ENCODE measurements around the gene IFT43. TPM values are rescaled to one million over a fixed set of nuclear protein-coding genes. Genes with fewer than 3 reads are reported as not detected.

The IFT43 gene
- total RNA-seq, 1 experiment from 2014 or later = 24.2 TPM

- no peak overlapping the region for H3K4me2 ChIP-seq (ENCODE audit: low read length)
- no peaks in the 10 kb centered on the region for H3K79me2 ChIP-seq (ENCODE audit: insufficient read depth, low read length)
- H3K9ac ChIP-seq (ENCODE audit: low read length) = no peak overlapping the region
- H3K27me3 ChIP-seq (ENCODE audit: insufficient read depth, low read length) = no peaks in the 10 kb centered on the region
- H3K36me3 ChIP-seq (ENCODE audit: control insufficient read depth in 1 of 2, insufficient read depth in 2 of 2, low read length in 2 of 2) = peaks cover 0 to 16% of the 10 kb centered on the region in 2 experiments; a peak in 2 of 4 replicates
- intact Hi-C loops (cut with micrococcal nuclease) = no loop called here
- no peak overlapping the region for H3K27ac ChIP-seq (ENCODE audit: low read depth, low read length)
- ATAC-seq = no peak
- TF ChIP-seq, protein P1, sequence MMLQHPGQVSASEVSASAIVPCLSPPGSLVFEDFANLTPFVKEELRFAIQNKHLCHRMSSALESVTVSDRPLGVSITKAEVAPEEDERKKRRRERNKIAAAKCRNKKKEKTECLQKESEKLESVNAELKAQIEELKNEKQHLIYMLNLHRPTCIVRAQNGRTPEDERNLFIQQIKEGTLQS (IDR thresholded peaks at IDR 0.05) = no peak
- TF ChIP-seq, protein P2, sequence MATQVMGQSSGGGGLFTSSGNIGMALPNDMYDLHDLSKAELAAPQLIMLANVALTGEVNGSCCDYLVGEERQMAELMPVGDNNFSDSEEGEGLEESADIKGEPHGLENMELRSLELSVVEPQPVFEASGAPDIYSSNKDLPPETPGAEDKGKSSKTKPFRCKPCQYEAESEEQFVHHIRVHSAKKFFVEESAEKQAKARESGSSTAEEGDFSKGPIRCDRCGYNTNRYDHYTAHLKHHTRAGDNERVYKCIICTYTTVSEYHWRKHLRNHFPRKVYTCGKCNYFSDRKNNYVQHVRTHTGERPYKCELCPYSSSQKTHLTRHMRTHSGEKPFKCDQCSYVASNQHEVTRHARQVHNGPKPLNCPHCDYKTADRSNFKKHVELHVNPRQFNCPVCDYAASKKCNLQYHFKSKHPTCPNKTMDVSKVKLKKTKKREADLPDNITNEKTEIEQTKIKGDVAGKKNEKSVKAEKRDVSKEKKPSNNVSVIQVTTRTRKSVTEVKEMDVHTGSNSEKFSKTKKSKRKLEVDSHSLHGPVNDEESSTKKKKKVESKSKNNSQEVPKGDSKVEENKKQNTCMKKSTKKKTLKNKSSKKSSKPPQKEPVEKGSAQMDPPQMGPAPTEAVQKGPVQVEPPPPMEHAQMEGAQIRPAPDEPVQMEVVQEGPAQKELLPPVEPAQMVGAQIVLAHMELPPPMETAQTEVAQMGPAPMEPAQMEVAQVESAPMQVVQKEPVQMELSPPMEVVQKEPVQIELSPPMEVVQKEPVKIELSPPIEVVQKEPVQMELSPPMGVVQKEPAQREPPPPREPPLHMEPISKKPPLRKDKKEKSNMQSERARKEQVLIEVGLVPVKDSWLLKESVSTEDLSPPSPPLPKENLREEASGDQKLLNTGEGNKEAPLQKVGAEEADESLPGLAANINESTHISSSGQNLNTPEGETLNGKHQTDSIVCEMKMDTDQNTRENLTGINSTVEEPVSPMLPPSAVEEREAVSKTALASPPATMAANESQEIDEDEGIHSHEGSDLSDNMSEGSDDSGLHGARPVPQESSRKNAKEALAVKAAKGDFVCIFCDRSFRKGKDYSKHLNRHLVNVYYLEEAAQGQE (IDR thresholded peaks at IDR 0.05; ENCODE audit: low read depth) = no peak
- TF ChIP-seq SP1 (IDR thresholded peaks at IDR 0.05; ENCODE audit: low read depth) = no peak
- no peak for TF ChIP-seq EZH2phosphoT487 (IDR thresholded peaks at IDR 0.05; ENCODE audit: borderline replicate concordance)
- no peak for TF ChIP-seq JUND (IDR thresholded peaks at IDR 0.05)
- no peak for TF ChIP-seq MAX (IDR thresholded peaks at IDR 0.05)
- TF ChIP-seq POLR2AphosphoS5 (IDR thresholded peaks at IDR 0.05; ENCODE audit: low read depth, low read length) = no peak
- TF ChIP-seq CBX3 (IDR thresholded peaks at IDR 0.05; ENCODE audit: low read depth) = no peak
- TF ChIP-seq CEBPB (IDR thresholded peaks at IDR 0.05; ENCODE audit: low read depth) = no peak
- no peak for TF ChIP-seq EGR1 (IDR thresholded peaks at IDR 0.05; ENCODE audit: low read depth)
- TF ChIP-seq, protein P3, sequence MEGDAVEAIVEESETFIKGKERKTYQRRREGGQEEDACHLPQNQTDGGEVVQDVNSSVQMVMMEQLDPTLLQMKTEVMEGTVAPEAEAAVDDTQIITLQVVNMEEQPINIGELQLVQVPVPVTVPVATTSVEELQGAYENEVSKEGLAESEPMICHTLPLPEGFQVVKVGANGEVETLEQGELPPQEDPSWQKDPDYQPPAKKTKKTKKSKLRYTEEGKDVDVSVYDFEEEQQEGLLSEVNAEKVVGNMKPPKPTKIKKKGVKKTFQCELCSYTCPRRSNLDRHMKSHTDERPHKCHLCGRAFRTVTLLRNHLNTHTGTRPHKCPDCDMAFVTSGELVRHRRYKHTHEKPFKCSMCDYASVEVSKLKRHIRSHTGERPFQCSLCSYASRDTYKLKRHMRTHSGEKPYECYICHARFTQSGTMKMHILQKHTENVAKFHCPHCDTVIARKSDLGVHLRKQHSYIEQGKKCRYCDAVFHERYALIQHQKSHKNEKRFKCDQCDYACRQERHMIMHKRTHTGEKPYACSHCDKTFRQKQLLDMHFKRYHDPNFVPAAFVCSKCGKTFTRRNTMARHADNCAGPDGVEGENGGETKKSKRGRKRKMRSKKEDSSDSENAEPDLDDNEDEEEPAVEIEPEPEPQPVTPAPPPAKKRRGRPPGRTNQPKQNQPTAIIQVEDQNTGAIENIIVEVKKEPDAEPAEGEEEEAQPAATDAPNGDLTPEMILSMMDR (IDR thresholded peaks at IDR 0.05 in 2 of 3, conservative IDR thresholded peaks at IDR 0.05 in 1 of 3; ENCODE audit: borderline replicate concordance in 1 of 3, insufficient read depth in 1 of 3, low read depth in 2 of 3, low read length in 2 of 3) = no peak
- no peak for TF ChIP-seq FOSL1 (IDR thresholded peaks at IDR 0.05; ENCODE audit: low read depth)
- TF ChIP-seq EZH2 (IDR thresholded peaks at IDR 0.05) = no peak
- no peak for TF ChIP-seq SIN3A (IDR thresholded peaks at IDR 0.05; ENCODE audit: low read depth)
- no peak for TF ChIP-seq ZBTB33 (IDR thresholded peaks at IDR 0.05; ENCODE audit: extremely low read depth, insufficient replicate concordance, low read length)
- TF ChIP-seq ZNF274 (IDR thresholded peaks at IDR 0.05; ENCODE audit: low read depth, low read length) = no peak
- TF ChIP-seq POLR2A (IDR thresholded peaks at IDR 0.05; ENCODE audit: borderline replicate concordance, extremely low read depth, insufficient read depth, insufficient read length) = no peak
- ChIA-PET POLR2A (no interaction called here), CTCF (no interaction called here), RAD21 (ENCODE audit: low non-redundant PET in 1 of 2, low total read pairs in 2 of 2, uncharacterized antibody in 2 of 2, unreplicated experiment in 2 of 2) (no interaction called here)
- 0 out of 4 replicates have a peak, but pooled peaks cover 0 to under 1% of the 10 kb centered on the region in 2 experiments for H3K4me1 ChIP-seq (ENCODE audit: control insufficient read depth in 1 of 2, insufficient read depth in 2 of 2, low read length in 2 of 2)
- H2AFZ ChIP-seq (ENCODE audit: low read depth, low read length, poor library complexity, severe bottlenecking) = no peak overlapping the region
- BruUV-seq (replicated peaks) = no TSS peak
- no peak for DNase-seq (ENCODE audit: low read depth, low spot score)
- H3K9me3 ChIP-seq (ENCODE audit: control insufficient read depth in 1 of 2, insufficient read depth in 1 of 2, low read depth in 1 of 2, low read length in 2 of 2) = no peaks in the 10 kb centered on the region
- H3K9me2 ChIP-seq (ENCODE audit: insufficient read depth) = no peaks in the 10 kb centered on the region
- no peaks in the 10 kb centered on the region for H4K20me1 ChIP-seq (ENCODE audit: insufficient read depth)
- no peak overlapping the region for H3K4me3 ChIP-seq (replicated peaks in 1 of 2; ENCODE audit: low read depth in 1 of 2, low read length in 2 of 2)
Measured at GRCh38 chr14:75991753-75992152, 6.2 kb downstream of the IFT43 start.

Measured in HCT116 (cell line).